Gastrocnemius medialis (tissue), 4 donors: ENCODE results near the gene UBE3B. TPM values are rescaled to one million over a fixed set of nuclear protein-coding genes. Genes with fewer than 3 reads are reported as not detected.
"Not testable (repeated sequence)": the region's sequence is repeated elsewhere in the genome, so short reads cannot be mapped to it uniquely, and the experiment has no call there.

Experiments used
- ATAC-seq, 2 donors: fragments of 150-250 bp; one replicate each; pipeline ENCODE4 v1.9.1; 2016
- DNase-seq, 2 donors: peaks; one replicate each; pipeline ENCODE4 v3.0.0-alpha.2; 2019
- H3K27ac ChIP-seq, 4 donors: fragments of 200-600 bp; sonication (generic); 1 replicate in 1 of 4; 2 replicates in 3 of 4; pipeline ENCODE4 v1.5.1; 2016 to 2018; ENCODE audit warnings: mild to moderate bottlenecking in 2 of 4, moderate library complexity in 1 of 4
- H3K27me3 ChIP-seq, 3 donors: fragments of 200-600 bp; sonication (generic) in 2 of 3; 1 replicate in 1 of 3; 2 replicates in 2 of 3; pipeline versions ENCODE4 v1.5.1 to v1.6.0; 2016 to 2019; ENCODE audit warnings: mild to moderate bottlenecking in 1 of 3, moderate library complexity in 1 of 3
- H3K36me3 ChIP-seq, 2 donors: fragments of 200-600 bp; sonication (generic) in 1 of 2; one replicate each; pipeline ENCODE4 v1.5.1; 2017 to 2018
- H3K4me1 ChIP-seq, 2 donors: fragments of 200-600 bp; sonication (generic) in 1 of 2; one replicate each; pipeline ENCODE4 v1.5.1; 2016 to 2017; ENCODE audit warnings: mild to moderate bottlenecking in 2 of 2
- H3K4me3 ChIP-seq, 4 donors: fragments of 200-600 bp; sonication (generic) in 3 of 4; 1 replicate in 1 of 4; 2 replicates in 3 of 4; pipeline ENCODE4 v1.5.1; 2016 to 2019; ENCODE audit warnings: mild to moderate bottlenecking in 2 of 4
- H3K9me3 ChIP-seq, 3 donors: fragments of 200-600 bp; sonication (generic) in 2 of 3; 1 replicate in 1 of 3; 2 replicates in 2 of 3; pipeline ENCODE4 v1.5.1; 2016 to 2019
- POLR2A ChIP-seq, 2 donors: fragments of 450-650 bp; IDR thresholded peaks; one replicate each; pipeline ENCODE4 v1.6.1; 2017; ENCODE audit warnings: antibody characterized with exemption in 2 of 2, mild to moderate bottlenecking in 2 of 2, moderate library complexity in 2 of 2
- in situ Hi-C, 4 donors: fragments of 200-750 bp; cut with MboI; loops; one replicate each; pipeline versions ENCODE4 v1.15.0 to v1.8.0; 2017; ENCODE audit warnings: low sequenced_read_pairs in 4 of 4
- intact Hi-C: fragments of 100-400 bp; cut with DNase I; formaldehyde crosslinking; loops from one replicate; pipeline ENCODE4 v1.15.1; 2023; ENCODE audit warnings: low total_unique reads
- total RNA-seq, 4 donors: library from RNA; depleted of rRNA; stranded (reverse); fragments of >200 nt; gene quantifications; one replicate each; pipeline versions ENCODE4 v1.1.0 to v1.2.3, GENCODE V29; 2016
- TF ChIP-seq, protein P1 (sequence below), 5 experiments: fragments of 450-650 bp in 3 of 5; fragments of 200-600 bp in 2 of 5; sonication (generic) in 2 of 5; IDR thresholded peaks in 4 of 5; conservative IDR thresholded peaks in 1 of 5; 1 replicate in 4 of 5; 2 replicates in 1 of 5; pipeline ENCODE4 v1.5.1; 2016 to 2019; ENCODE audit warnings: antibody characterized with exemption in 5 of 5, mild to moderate bottlenecking in 3 of 5, moderate library complexity in 3 of 5

The UBE3B gene
- total RNA-seq, 4 donors from 2014 or later = 44.8 to 58.2 (median 55.9) TPM

DNA sequence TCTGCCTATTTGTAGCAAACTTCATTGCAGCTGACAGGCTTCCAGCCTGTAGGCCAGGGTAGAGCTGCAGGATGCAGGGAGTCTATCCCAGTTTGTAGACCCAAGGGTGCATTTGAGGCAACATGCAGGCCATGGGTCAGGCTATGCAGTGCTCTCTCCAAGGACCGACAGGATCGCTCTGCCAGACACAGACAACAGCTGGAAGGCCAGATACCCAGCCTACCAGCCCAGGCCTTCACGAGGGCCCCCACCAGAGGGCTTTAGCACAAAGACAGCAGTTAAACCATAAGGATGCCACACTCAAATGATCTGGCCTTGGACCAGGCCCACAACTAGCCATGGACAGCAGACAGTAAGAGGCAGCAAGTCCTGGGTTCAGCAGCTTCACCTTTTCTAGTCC lies 10.6 kb upstream of the UBE3B start:
- H3K4me1 ChIP-seq = peaks cover 43 to 57% of the 10 kb centered on the region in 2 donors
- no peaks in the 10 kb centered on the region for H3K9me3 ChIP-seq
- DNase-seq = no peak
- peak overlapping the region; percentile 5 to 55 (median 24) for H3K27ac ChIP-seq
- no peaks in the 10 kb centered on the region for H3K27me3 ChIP-seq
- intact Hi-C loops = no loop called here
- in situ Hi-C loops = no loop called here
- ATAC-seq = no peak
- TF ChIP-seq, protein P1, sequence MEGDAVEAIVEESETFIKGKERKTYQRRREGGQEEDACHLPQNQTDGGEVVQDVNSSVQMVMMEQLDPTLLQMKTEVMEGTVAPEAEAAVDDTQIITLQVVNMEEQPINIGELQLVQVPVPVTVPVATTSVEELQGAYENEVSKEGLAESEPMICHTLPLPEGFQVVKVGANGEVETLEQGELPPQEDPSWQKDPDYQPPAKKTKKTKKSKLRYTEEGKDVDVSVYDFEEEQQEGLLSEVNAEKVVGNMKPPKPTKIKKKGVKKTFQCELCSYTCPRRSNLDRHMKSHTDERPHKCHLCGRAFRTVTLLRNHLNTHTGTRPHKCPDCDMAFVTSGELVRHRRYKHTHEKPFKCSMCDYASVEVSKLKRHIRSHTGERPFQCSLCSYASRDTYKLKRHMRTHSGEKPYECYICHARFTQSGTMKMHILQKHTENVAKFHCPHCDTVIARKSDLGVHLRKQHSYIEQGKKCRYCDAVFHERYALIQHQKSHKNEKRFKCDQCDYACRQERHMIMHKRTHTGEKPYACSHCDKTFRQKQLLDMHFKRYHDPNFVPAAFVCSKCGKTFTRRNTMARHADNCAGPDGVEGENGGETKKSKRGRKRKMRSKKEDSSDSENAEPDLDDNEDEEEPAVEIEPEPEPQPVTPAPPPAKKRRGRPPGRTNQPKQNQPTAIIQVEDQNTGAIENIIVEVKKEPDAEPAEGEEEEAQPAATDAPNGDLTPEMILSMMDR (IDR thresholded peaks at IDR 0.05 in 4 of 5, conservative IDR thresholded peaks at IDR 0.05 in 1 of 5) = no peak
- TF ChIP-seq POLR2A (IDR thresholded peaks at IDR 0.05) = no peak
- H3K36me3 ChIP-seq = peaks cover 0 to 31% of the 10 kb centered on the region in 2 donors
- no peak overlapping the region for H3K4me3 ChIP-seq

GRCh38 chr12:109467978-109468676 lies 9.3 kb upstream of the UBE3B start:
- Histone ChIP-seq H3K9me3 (no peaks in the 10 kb centered on the region), H3K4me1 (peaks cover 30 to 44% of the 10 kb centered on the region in 2 donors), H3K27ac (peak overlapping the region; percentile 16 to 55 (median 26)), H3K4me3 (no peak overlapping the region), H3K36me3 (peaks cover 0 to 31% of the 10 kb centered on the region in 2 donors), H3K27me3 (no peaks in the 10 kb centered on the region)
- ATAC-seq (no peak), DNase-seq (no peak)
- in situ Hi-C loops (no loop called here), intact Hi-C loops (no loop called here)
- no peak for TF ChIP-seq POLR2A (IDR thresholded peaks at IDR 0.05)
- TF ChIP-seq, protein P1 (IDR thresholded peaks at IDR 0.05 in 4 of 5, conservative IDR thresholded peaks at IDR 0.05 in 1 of 5) = no peak

GRCh38 chr12:109469517-109469916 lies 7.9 kb upstream of the UBE3B start:
- DNase-seq (no peak), ATAC-seq (no peak)
- in situ Hi-C loops (no loop called here), intact Hi-C loops (no loop called here)
- Histone ChIP-seq H3K36me3 (peaks cover 0 to 31% of the 10 kb centered on the region in 2 donors), H3K27me3 (no peaks in the 10 kb centered on the region), H3K4me3 (no peak overlapping the region), H3K9me3 (no peaks in the 10 kb centered on the region), H3K27ac (no peak overlapping the region), H3K4me1 (peaks cover 16 to 31% of the 10 kb centered on the region in 2 donors)
- no peak for TF ChIP-seq POLR2A (IDR thresholded peaks at IDR 0.05)
- TF ChIP-seq, protein P1 (IDR thresholded peaks at IDR 0.05 in 4 of 5, conservative IDR thresholded peaks at IDR 0.05 in 1 of 5) = no peak

GRCh38 chr12:109473006-109473405 lies 4.4 kb upstream of the UBE3B start:
- Histone ChIP-seq H3K4me3 (no peak overlapping the region), H3K36me3 (peaks cover 0 to 17% of the 10 kb centered on the region in 2 donors), H3K27me3 (no peaks in the 10 kb centered on the region), H3K27ac (no peak overlapping the region), H3K9me3 (no peaks in the 10 kb centered on the region), H3K4me1 (peaks cover 18 to 23% of the 10 kb centered on the region in 2 donors)
- ATAC-seq = no peak
- intact Hi-C loops = no loop called here
- in situ Hi-C loops = loop anchor here in 1 of 4 donors (10.0 kb wide), 1 partner anchor 48 kb away; no protein-coding TSS in a partner anchor
- no peak for DNase-seq
- TF ChIP-seq, protein P1 (IDR thresholded peaks at IDR 0.05 in 4 of 5, conservative IDR thresholded peaks at IDR 0.05 in 1 of 5) = no peak
- no peak for TF ChIP-seq POLR2A (IDR thresholded peaks at IDR 0.05)

DNA sequence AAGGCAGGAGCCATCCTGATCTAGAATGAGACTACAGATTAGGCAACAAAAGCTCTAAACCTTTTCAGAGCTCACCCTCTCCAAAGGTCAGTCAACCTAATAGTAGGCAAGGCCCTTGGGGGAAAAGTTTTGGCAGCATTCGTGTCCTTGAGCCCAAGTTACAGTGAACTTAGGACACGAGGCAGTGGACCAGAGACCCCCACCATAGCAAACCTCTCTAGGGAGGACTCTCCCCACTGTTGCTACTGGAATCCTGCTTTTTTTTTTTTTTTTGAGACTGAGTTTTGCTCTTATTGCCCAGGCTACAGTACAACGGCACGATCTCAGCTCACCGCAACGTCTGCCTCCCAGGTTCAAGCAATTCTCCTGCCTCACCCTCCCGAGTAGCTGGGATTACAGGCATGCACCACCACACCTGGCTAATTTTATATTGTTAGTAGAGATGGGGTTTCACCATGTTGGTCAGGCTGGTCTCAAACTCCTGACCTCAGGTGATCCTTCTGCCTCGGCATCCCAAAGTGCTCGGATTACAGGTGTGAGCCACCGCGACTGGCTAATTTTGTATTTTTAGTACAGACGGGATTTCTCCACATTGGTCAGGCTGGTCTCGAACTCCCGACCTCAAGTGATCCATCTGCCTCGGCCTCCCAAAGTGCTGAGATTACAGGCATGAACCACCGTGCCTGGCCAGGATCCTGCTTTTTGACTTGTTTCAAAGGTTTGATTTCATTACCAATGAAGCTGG lies 3.7 kb upstream of the UBE3B start:
- Histone ChIP-seq H3K36me3 (peaks cover 0 to 13% of the 10 kb centered on the region in 2 donors), H3K4me1 (peaks cover 20 to 26% of the 10 kb centered on the region in 2 donors)
- in situ Hi-C loops = loop anchor here in 1 of 4 donors (10.0 kb wide), 1 partner anchor 49 kb away; no protein-coding TSS in a partner anchor
- H3K4me3 ChIP-seq, H3K9me3 ChIP-seq, intact Hi-C loops, DNase-seq, H3K27me3 ChIP-seq, H3K27ac ChIP-seq, ATAC-seq: not testable (repeated sequence)
